Activated T-helper 1 cell treated with anti-CD3 and anti-CD28 coated beads, Interleukin-12 subunit alpha, Interleukin-12 subunit beta, Interleukin-2, Interleukin-4 antibody, amounts not matched to agents 30 ng/mL and 10 ng/mL and 1 ng/mL, durations not matched to agents 14 hours and 24 hours and 36 hours (primary cell): ENCODE results near the gene IDE. TPM values are rescaled to one million over a fixed set of nuclear protein-coding genes. Genes with fewer than 3 reads are reported as not detected.
"Not testable (repeated sequence)": the region's sequence is repeated elsewhere in the genome, so short reads cannot be mapped to it uniquely, and the experiment has no call there.

ENCODE experiments used
- DNase-seq: peaks from one replicate; pipeline ENCODE4 v3.0.0; 2021; ENCODE audit warnings: low spot score
- H3K27ac Mint-ChIP-seq: one replicate; pipeline ENCODE4 v1.8.0; 2021; ENCODE audit warnings: mild to moderate bottlenecking, mixed read lengths
- H3K27me3 Mint-ChIP-seq: one replicate; pipeline ENCODE4 v1.8.0; 2022; ENCODE audit warnings: mild to moderate bottlenecking, moderate library complexity, mixed read lengths; ENCODE audit not compliant: insufficient read depth
- H3K36me3 Mint-ChIP-seq: one replicate; pipeline ENCODE4 v1.8.0; 2021; ENCODE audit warnings: low read depth, mixed read lengths
- H3K4me1 Mint-ChIP-seq: one replicate; pipeline ENCODE4 v1.8.0; 2021; ENCODE audit warnings: low read depth, mixed read lengths
- H3K4me3 Mint-ChIP-seq: one replicate; pipeline ENCODE4 v1.8.0; 2021; ENCODE audit warnings: mild to moderate bottlenecking, moderate library complexity, mixed read lengths
- H3K9me3 Mint-ChIP-seq: one replicate; pipeline ENCODE4 v1.8.0; 2021; ENCODE audit warnings: mixed read lengths
- intact Hi-C: fragments of 100-400 bp; cut with micrococcal nuclease; formaldehyde crosslinking; loops from one replicate; pipeline ENCODE4 v1.15.1; 2024
- total RNA-seq: library from RNA; stranded (reverse); gene quantifications from 2 replicates; pipeline ENCODE4 v1.2.3, GENCODE V29; 2022

The IDE gene
- total RNA-seq: 43.4 and 54.5 TPM in 2 replicates

- intact Hi-C loops: loop anchor here (1.0 to 5.0 kb wide), 8 partner anchors 17 to 1128 kb away; partner anchors contain the start of genes EXOC6 and FRA10AC1
- H3K4me1 Mint-ChIP-seq: peaks cover 37% of the 10 kb centered on the region
- no peaks in the 10 kb centered on the region for H3K9me3 Mint-ChIP-seq
- peak within 1 kb of the TSS; percentile 89 for H3K27ac Mint-ChIP-seq
- peak within 1 kb of the TSS; percentile 88 for H3K4me3 Mint-ChIP-seq
- DNase-seq: peak; percentile 84
- H3K36me3 Mint-ChIP-seq: peaks cover 15% of the 10 kb centered on the region
- H3K27me3 Mint-ChIP-seq: no peaks in the 10 kb centered on the region
Observed at GRCh38 chr10:92573798-92574547, at the start of gene IDE. Gene IDE, minus strand, starts transcription at chr10:92574093. Its CDS starts 74 bp downstream, at chr10:92574019.

- peaks cover 58% of the 10 kb centered on the region for H3K36me3 Mint-ChIP-seq
Observed at GRCh38 chr10:92619368-92619767, 45.5 kb upstream of the IDE start.

GRCh38 chr10:92615515-92615914, 41.6 kb upstream of the IDE start:
- Mint-ChIP-seq H3K27me3 (no peaks in the 10 kb centered on the region), H3K9me3 (peaks cover 3% of the 10 kb centered on the region), H3K27ac (no peak overlapping the region), H3K36me3 (peaks cover 37% of the 10 kb centered on the region), H3K4me1 (no peaks in the 10 kb centered on the region), H3K4me3 (no peak overlapping the region)
- intact Hi-C loops: no loop called here
- DNase-seq: no peak

More at GRCh38 chr10:92619368-92619767, 45.5 kb upstream of the IDE start:
- intact Hi-C loops: no loop called here
- Mint-ChIP-seq H3K9me3 (peaks cover 19% of the 10 kb centered on the region), H3K4me3 (no peak overlapping the region), H3K27me3 (no peaks in the 10 kb centered on the region), H3K27ac (no peak overlapping the region), H3K4me1 (peaks cover 7% of the 10 kb centered on the region)
- no peak for DNase-seq

GRCh38 chr10:92604841-92605240, 30.9 kb upstream of the IDE start:
- Mint-ChIP-seq H3K9me3 (no peaks in the 10 kb centered on the region), H3K36me3 (peaks cover 31% of the 10 kb centered on the region), H3K4me1 (peaks cover 51% of the 10 kb centered on the region), H3K27me3 (no peaks in the 10 kb centered on the region), H3K27ac (peak overlapping the region; percentile 6), H3K4me3 (no peak overlapping the region)
- intact Hi-C loops: no loop called here
- no peak for DNase-seq

GRCh38 chr10:92598321-92598720, 24.4 kb upstream of the IDE start:
- Mint-ChIP-seq H3K4me3 (no peak overlapping the region), H3K27me3 (no peaks in the 10 kb centered on the region), H3K36me3 (peaks cover 10% of the 10 kb centered on the region), H3K9me3 (no peaks in the 10 kb centered on the region), H3K4me1 (peaks cover 67% of the 10 kb centered on the region), H3K27ac (no peak overlapping the region)
- intact Hi-C loops: loop anchor here (10.0 kb wide), 1 partner anchor 1374 kb away; the partner anchor contains the start of gene PCGF5
- DNase-seq: no peak

- H3K36me3 Mint-ChIP-seq: peaks cover 10% of the 10 kb centered on the region
- H3K4me3 Mint-ChIP-seq: peak overlapping the region; percentile 96
- peak overlapping the region; percentile 54 for H3K27ac Mint-ChIP-seq
- intact Hi-C loops: loop anchor here (10.0 kb wide), 1 partner anchor 1371 kb away; the partner anchor contains the start of gene PCGF5
- no peaks in the 10 kb centered on the region for H3K9me3 Mint-ChIP-seq
- no peaks in the 10 kb centered on the region for H3K27me3 Mint-ChIP-seq
- H3K4me1 Mint-ChIP-seq: peaks cover 61% of the 10 kb centered on the region
- no peak for DNase-seq
Observed at GRCh38 chr10:92595505-92595904, 21.6 kb upstream of the IDE start.

- Mint-ChIP-seq H3K27me3 (no peaks in the 10 kb centered on the region), H3K36me3 (peaks cover 10% of the 10 kb centered on the region), H3K4me3 (peak overlapping the region; percentile 96), H3K27ac (peak overlapping the region; percentile 97), H3K4me1 (peaks cover 66% of the 10 kb centered on the region), H3K9me3 (no peaks in the 10 kb centered on the region)
- DNase-seq: no peak
- intact Hi-C loops: loop anchor here (1.0 to 10.0 kb wide), 11 partner anchors 8 to 1369 kb away; partner anchors contain the start of genes BTAF1, EXOC6, FGFBP3 and FRA10AC1
Observed at GRCh38 chr10:92593619-92594588, 20.0 kb upstream of the IDE start.

- peaks cover 10% of the 10 kb centered on the region for H3K36me3 Mint-ChIP-seq
- DNase-seq: peak; percentile 95
- H3K27me3 Mint-ChIP-seq: no peaks in the 10 kb centered on the region
- H3K27ac Mint-ChIP-seq: peak within 1 kb of the TSS; percentile 97
- peaks cover 58% of the 10 kb centered on the region for H3K4me1 Mint-ChIP-seq
- H3K9me3 Mint-ChIP-seq: no peaks in the 10 kb centered on the region
- intact Hi-C loops: loop anchor here (1.0 to 10.0 kb wide), 10 partner anchors 34 to 1368 kb away; partner anchors contain the start of genes BTAF1, EXOC6, FGFBP3 and FRA10AC1
- H3K4me3 Mint-ChIP-seq: peak within 1 kb of the TSS; percentile 96
Observed at GRCh38 chr10:92592761-92593618, 19.1 kb upstream of the IDE start, which contains the start of gene KIF11. Gene KIF11, plus strand, starts transcription at chr10:92593130. Its CDS starts 246 bp downstream, at chr10:92593376.

GRCh38 chr10:92591550-92592022, 17.7 kb upstream of the IDE start:
- Mint-ChIP-seq H3K36me3 (peaks cover 8% of the 10 kb centered on the region), H3K27me3 (no peaks in the 10 kb centered on the region), H3K9me3 (no peaks in the 10 kb centered on the region), H3K4me1 (peaks cover 44% of the 10 kb centered on the region), H3K4me3 (peak overlapping the region; percentile 96), H3K27ac (peak overlapping the region; percentile 97)
- intact Hi-C loops: loop anchor here (1.0 to 10.0 kb wide), 12 partner anchors 17 to 1367 kb away; partner anchors contain the start of genes BTAF1, CPEB3, EXOC6 and FGFBP3
- peak; percentile 90 for DNase-seq

- H3K27me3 Mint-ChIP-seq: no peaks in the 10 kb centered on the region
- peaks cover 8% of the 10 kb centered on the region for H3K36me3 Mint-ChIP-seq
- intact Hi-C loops: loop anchor here (1.0 to 10.0 kb wide), 10 partner anchors 17 to 1366 kb away; partner anchors contain the start of genes BTAF1, CPEB3, FGFBP3 and FRA10AC1
- peaks cover 37% of the 10 kb centered on the region for H3K4me1 Mint-ChIP-seq
- H3K9me3 Mint-ChIP-seq: no peaks in the 10 kb centered on the region
- H3K4me3 Mint-ChIP-seq: peak overlapping the region; percentile 96
- peak overlapping the region; percentile 97 for H3K27ac Mint-ChIP-seq
- no peak for DNase-seq
Observed at GRCh38 chr10:92590623-92591549, 17.0 kb upstream of the IDE start.

GRCh38 chr10:92582347-92582746, 8.5 kb upstream of the IDE start:
- intact Hi-C loops, H3K27me3 Mint-ChIP-seq, H3K36me3 Mint-ChIP-seq, H3K27ac Mint-ChIP-seq, DNase-seq, H3K9me3 Mint-ChIP-seq, H3K4me1 Mint-ChIP-seq, H3K4me3 Mint-ChIP-seq: not testable (repeated sequence)
